NOMO-1 treated with dmso at 0.1 percent for 144 hours (cell line): ENCODE data around the gene GNAS.
"Not testable (repeated sequence)": the region's sequence is repeated elsewhere in the genome, so short reads cannot be mapped to it uniquely, and the experiment has no call there.

ENCODE experiments used
- DNase-seq: peaks from one replicate; lab custom pipeline; 2025; ENCODE audit not compliant: unreplicated experiment; lab: John Stamatoyannopoulos, UW

GNAS gene

DNA sequence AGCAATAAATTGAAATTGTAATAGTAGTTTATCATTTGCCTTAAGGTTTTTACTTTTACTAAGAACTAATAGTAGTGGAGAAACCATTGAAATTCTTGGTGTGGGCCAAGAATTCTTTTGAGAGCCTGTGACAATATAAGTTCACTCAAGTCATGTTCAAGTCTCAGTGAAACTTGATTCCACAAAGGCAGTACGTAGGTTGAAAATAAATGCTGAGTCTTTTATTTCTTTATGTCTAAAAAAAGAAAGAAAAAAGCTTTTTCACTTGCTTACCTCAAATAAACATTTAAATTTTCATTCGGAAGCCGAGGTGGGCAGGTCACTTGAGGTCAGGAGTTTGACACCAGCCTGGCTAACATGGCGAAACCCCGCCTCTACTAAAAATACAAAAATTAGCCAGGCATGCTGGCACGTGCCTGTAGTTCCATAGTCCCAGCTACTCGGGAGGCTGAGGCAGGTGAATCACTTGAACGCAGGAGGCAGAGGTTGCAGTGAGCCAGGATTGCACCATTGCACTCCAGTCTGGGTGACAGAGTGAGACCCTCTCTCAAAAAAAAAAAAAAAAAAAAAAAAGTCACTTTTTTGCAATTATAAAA lies 70.7 kb downstream of the GNAS start:
- no peak for DNase-seq

DNA sequence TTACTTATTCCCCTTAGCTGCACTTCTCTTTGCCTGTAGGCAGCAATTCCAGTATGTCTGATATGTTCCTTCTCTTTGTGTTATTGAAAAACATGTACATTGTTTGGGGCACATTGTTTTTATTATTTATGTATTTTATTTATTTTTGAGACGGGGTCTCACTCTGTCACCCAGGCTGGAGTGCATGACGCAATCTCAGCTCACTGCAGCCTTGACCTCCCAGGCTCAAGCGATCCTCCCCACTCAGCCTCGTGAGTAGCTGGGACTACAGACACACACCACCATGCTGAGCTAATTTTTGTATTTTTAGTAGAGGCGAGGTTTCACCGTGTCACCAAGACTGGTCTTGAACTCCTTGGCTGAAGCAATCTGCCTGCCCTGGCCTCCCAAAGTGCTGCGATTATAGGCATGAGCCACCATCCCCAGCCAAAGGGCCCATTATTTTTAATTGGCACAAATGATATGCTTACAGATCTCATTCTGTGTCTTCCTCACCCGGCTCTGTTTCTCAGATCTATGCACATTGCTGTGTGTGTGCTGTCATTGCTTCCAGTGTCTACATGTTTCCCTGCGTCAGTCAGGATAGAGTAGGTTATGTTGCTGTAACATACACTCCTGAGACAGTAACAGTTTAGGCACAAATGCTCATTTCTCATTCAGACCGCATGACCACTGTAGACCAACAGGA lies 74.4 kb downstream of the GNAS start:
- no peak for DNase-seq

DNA sequence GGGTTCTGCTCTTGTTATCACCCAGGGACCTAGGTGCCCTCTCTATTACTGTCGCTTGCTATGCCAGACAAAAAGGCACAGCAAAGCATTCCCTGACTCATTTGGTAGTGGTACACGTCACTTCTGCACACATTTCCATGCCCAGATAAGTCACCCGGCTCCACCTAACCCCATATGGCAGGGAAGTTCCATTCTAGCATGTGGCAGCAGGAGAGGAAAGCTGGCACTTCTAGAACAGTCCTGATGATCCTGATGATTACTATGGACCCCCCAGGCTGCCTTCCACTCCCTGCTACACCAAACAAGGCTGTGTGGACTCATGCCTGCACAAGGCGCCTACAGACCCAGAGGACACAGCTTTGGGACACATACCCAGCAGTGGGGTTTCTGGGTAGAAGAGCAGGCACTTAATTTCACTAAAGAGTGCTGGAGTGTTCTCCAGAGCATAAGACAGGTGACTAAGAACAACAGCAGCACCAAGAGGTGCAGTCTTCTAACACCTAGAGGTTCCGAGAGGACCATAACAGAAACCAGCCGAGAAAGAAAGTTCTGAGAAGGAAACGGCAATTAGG lies 75.1 kb downstream of the GNAS start:
- no peak for DNase-seq

DNA sequence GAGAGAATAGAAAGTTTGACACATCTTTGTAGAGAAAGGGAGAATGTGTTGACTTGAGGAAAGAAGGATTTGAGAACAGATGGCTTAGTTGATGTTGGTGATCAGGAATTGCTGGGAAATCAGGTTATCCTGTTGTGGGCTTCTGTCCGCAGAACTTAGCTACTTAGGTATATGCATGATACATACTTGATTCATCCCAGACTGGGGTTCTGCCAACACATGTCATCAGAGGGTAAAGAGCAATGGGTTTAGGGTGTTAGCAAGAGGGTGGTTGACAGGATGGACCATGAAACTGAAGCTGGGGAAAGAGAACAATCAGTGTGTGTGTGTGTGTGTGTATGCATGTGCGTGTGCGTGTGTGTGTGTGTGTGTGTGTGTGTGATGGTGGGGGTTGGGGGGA lies 78.0 kb downstream of the GNAS start:
- no peak for DNase-seq

DNA sequence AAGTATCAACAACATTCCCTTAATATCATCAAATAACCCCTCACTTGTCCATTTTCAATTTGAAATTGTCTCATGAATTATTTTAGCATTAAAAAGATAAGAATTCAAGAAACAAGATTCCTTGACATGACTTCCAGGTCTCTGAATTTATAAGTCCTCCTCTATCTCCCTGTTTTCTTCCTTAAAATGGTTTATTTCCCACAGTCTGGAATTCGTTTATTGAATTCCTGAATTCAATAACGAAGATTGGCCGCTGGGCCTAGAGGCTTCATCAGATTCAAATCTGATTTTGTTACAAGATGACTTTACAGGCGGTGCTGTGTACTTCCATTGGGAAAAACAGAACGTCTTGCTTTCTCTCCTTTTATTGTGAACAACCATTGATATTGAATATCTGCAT lies 79.7 kb downstream of the GNAS start:
- no peak for DNase-seq

DNA sequence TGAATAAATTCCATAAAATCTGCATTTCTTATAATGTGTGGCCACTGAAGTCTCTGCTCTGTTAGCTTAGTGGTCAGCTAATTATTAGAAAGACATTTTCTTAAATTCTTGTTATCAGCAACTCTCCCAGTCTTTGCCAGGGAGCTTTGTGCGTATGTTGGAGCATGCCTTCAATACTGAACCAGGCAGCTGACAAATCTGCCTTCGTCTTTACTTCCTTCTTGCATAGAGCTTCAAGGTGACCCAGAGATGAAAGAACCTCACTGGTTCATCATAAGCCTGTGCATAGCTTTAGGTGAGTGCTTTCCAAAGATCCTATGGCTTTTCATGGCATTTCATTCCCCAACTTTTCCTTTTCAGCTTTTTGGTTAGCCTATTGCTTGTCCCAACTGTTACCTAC lies 85.6 kb downstream of the GNAS start:
- peak; percentile 2 for DNase-seq

DNA sequence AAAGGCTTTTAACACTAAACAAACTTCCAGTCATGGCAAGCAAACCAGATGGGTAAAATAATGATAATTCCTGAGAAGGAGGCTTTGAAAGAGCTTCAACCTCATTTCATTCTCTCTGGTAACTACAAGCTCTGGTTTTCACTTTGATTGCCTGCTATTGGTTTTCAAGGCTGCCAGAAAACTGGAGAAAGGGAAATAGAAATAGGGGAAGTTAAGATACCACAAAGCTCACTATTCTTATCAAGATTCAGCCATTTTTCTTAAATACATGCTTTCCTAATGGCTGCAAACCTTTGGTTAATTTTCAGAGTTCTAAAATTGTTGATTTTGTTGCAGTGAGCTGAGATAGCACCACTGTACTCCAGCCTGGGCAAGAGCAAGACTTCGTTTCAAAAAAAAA lies 86.0 kb downstream of the GNAS start:
- peak; percentile 49 for DNase-seq

DNA sequence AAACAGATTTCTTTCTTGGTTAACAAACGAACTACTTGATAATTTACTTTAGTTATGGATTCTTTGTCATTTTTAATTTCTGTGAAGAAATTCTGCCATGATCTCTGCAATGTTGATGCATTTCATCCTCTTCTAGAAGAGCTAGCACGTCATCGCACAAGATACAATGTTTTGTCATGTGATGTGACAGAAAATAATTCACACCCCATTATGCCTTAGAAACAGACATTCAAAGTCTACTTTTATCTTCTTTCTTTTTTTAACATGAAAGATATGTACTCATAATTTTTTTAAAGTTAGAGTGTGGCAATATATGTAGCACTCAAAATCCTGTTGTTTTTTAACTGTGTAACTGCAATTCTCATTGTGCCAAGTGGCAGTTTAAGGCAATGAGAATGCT lies 89.0 kb downstream of the GNAS start:
- DNase-seq, result no peak

DNA sequence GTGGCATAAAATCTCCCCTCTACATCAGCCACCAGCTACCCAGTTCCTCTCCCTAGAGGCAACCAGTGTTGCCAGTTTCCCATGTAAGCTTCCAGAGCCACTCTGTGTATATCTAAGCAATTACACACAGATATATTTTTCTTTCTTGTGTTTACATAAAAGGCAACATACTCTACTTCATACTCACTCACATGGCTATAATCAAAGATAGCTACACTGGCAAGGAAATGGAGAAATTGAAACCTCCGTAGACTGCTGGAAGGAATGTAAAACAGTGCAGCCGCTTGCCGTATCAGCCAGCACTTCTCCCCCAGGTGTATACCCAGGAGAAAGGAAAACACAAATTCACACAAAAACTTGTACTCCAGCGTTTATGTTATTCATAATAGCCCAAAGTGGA lies 90.0 kb downstream of the GNAS start:
- DNase-seq, result no peak

DNA sequence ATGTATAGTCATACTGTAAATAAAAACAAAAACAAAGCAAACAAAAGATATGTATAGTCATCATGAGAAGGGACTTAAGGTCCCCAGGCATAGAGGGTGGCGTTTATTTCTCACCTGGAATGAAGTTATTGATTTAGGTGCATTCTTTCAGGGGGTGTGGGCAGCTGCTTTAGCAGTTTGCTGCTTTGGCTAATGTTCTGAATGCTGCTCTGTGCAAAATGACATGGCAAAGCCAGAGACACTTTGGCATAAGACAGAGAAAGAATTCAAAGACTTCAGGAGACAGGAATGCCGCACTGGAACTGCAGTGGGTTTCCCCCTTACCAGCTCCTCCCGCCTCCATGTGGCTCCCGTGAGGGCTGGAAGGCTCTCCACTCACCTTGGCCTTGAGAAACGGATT lies 92.1 kb downstream of the GNAS start:
- no peak for DNase-seq

DNA sequence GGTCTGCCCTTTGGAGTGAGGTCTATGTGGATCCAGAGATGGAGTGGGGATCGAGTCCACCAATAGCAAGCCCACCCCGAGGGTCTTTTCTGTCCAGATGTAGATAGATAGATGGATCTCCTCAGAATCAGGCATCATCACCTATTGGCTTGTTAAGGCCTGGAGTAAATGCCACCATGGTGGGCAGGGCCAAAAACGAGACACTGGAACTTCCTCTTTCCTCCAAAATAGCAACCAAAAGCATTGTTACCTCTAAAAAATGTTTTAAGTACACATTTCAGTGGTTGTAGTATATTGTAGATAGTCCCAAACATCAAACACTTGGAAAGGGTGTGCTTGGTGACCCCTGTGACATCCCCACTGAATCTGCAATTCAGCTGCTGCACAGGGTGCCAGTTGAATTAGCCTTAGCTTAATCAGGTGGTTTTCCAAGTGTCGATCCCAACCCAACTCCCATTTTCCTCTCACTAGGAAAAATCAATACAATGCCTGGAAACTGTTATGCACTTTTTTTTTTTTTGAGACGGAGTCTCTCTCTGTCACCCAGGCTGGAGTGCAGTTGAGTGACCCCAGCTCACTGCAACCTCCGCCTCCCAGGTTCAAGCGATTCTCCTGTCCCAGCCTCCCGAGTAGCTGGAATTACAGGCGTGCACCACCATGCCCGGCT lies 93.6 kb downstream of the GNAS start:
- DNase-seq, result peak; percentile 21

DNA sequence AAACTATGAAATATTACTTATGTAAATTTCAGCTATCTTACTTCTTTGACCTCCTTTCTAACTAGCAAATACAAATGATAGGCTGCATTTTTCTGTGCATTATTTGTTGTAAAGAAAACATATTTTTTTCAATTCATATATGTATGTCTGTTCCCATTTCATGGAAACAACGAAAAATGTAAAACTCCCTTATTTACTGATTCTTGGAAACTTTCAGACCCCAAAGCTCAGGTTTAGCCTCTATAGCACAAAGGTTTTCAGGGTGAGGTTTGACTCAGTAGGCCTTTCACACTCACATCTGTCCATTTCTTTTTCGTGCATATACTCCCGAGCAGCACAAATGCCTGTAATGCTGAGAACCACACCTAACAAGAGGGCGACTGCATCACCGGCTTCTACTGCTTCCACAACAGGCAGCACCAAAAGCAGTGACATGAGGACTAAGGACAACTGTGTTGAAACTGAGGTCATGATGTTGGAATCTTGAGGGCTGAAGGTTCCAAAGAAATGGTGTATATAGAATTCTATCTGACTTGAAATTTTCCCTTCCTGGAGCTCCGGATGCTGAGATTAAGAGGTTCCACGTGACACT lies 95.4 kb downstream of the GNAS start:
- DNase-seq, result not testable (repeated sequence)

DNA sequence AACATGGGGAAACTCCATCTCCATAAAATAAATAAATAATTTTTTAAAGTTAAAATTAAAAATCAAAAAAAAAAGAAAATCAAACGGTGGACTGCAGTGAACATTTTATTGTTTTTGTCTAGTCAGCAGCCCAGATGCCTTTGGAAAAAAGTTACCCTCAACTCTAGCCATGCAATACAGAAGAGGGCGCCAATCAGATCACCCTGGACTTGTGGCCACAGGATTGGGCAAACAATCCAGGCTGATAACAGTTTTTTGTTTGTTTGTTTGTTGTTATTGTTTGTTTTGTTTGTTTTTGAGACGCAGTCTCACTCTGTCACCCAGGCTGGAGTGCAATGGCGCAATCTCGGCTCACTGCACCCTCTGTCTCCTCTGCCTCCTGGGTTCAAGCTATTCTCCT lies 98.1 kb downstream of the GNAS start:
- no peak for DNase-seq

DNA sequence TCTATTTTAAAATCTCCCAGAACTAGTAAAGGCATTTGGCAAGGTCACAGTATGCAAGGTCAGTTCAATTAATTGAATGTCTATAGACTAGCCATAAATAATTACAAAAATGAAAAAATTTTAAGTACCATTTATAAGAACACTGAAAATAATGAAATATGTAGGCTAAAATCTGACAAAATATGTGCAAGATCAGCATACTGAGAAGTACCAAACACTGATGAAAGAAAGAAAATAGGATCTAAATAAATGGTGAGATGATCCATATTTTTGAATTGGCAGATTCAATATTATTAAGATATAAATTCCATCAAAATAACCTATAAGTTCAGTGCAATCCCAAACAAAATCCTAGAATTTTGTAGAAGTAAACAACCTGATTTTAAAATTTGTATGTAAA lies 100.5 kb downstream of the GNAS start:
- no peak for DNase-seq

DNA sequence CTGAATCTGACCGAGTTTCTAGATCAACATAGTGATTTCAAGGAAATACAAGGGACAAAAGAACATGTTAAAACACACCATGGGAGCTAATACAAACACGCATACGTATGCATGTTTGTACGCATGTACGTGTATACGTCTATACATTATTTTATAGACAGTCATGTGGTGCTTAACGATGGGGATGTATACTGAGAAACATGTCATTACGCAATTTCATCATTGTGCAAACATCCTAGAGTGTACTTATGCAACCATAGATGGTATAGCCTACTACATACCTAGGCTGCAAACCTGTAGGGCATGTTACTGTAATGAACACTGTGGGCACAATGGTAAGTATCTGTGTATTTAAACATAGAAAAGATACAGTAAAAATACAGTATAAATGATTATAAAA lies 103.6 kb downstream of the GNAS start:
- DNase-seq, result peak; percentile 43

DNA sequence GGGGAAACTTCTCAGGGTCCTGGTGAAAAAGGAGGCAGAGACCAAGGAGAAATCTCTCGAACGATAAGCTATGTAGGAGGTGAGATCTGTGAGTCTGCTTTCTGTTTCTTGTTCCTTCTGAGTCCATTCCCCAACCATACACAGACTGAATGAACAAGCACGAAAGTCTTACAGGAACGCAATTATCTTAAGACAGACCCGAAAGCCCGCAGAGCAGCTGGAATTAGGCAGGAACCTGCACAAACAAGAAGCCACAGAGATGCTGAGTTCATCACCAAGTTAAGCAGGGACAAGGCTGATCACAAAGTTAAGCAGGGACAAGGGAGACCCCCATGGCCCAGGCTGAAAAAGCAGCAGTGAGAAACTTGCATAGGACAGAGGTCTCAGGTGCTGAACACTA lies 107.1 kb downstream of the GNAS start:
- DNase-seq, result no peak
